GM21825 (cell line): ENCODE measurements around the gene CENPT.
"Not testable (repeated sequence)": the region's sequence is repeated elsewhere in the genome, so short reads cannot be mapped to it uniquely, and the experiment has no call there.

Experiments used
- ATAC-seq: cut with Tn5 transposase; IDR thresholded peaks from one replicate; pipeline ENCODE4 v1.9.1; 2021; ENCODE audit warnings: mild to moderate bottlenecking, moderate library complexity; ENCODE audit not compliant: unreplicated experiment

CENPT gene

DNA sequence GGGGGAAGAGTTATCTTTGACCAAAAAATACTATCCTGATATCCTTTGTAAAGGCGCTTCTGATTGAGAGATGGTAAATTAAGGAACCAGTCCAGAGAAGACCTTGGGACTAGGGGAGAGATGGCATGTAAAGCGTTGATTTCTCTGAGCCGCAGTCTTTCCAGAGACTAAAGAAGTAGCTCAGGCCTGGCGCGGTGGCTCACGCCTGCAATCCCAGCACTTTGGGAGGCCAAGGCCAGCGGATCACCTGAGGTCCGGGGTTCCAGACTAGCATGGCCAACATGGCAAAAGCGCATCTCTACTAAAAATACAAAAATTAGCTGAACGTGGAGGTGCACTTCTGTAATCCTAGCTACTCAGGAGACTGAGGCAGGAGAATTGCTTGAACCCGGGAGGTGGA lies 625 bp upstream of the CENPT start:
- ATAC-seq, result no peak

- ATAC-seq, result peak; percentile 52
These were observed 1.0 kb downstream of the CENPT start, which contains the start of gene NUTF2 for GRCh38 chr16:67846320-67847063. NUTF2 (plus strand) TSS chr16:67846933; CDS start chr16:67865131, 18,198 bp downstream.

- ATAC-seq, result no peak
These were observed 1.5 kb downstream of the CENPT start for GRCh38 chr16:67846063-67846319.

DNA sequence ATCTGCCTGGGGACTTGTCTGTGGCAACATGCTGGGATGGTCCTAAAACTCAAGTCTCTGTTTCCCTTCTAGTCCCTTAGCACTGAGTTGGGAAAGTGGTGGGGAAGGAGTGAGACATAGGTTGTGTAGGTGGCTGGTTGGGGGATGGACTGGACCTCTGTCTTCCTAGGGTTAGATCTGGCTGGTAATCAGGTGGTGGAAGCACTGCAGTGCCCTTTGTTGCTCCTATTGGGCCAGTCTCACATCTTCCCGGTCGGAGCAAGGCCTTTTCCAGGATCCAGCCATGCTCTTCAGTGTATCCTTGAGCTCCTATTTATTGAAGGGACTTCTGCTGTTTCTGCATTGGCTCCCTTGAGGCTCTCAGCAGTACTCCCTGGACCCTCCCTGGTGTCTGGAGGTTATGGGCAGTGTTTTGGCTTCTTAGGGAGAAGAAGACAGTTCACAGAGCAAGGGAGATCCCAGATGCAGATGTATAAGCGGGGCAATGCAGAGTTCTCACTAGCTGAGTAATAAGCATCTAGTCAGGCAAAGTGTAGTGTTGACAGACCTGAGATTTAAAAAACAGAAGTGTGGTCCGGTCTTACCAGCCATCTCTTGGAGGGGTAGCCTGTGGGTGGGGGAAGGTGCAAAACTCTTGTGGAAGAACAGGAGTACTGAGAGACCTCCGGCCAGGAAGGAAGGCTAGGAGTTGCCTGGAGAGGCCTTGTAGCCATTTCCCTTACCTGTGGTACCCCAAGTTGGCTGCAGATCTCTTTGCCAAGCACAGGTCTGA lies 2.0 kb downstream of the CENPT start:
- ATAC-seq, result no peak

GRCh38 chr16:67844497-67844896 lies 3.0 kb downstream of the CENPT start:
- no peak for ATAC-seq

- ATAC-seq, result no peak
These were observed 4.1 kb downstream of the CENPT start for GRCh38 chr16:67843343-67843765.

DNA sequence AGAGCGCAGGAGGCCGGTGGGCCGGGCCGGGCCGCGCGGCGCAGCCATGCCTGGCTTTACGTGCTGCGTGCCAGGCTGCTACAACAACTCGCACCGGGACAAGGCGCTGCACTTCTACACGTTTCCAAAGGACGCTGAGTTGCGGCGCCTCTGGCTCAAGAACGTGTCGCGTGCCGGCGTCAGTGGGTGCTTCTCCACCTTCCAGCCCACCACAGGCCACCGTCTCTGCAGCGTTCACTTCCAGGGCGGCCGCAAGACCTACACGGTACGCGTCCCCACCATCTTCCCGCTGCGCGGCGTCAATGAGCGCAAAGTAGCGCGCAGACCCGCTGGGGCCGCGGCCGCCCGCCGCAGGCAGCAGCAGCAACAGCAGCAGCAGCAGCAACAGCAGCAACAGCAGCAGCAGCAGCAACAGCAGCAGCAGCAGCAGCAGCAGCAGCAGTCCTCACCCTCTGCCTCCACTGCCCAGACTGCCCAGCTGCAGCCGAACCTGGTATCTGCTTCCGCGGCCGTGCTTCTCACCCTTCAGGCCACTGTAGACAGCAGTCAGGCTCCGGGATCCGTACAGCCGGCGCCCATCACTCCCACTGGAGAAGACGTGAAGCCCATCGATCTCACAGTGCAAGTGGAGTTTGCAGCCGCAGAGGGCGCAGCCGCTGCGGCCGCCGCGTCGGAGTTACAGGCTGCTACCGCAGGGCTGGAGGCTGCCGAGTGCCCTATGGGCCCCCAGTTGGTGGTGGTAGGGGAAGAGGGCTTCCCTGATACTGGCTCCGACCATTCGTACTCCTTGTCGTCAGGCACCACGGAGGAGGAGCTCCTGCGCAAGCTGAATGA lies 4.8 kb downstream of the CENPT start:
- ATAC-seq, result peak; percentile 11

DNA sequence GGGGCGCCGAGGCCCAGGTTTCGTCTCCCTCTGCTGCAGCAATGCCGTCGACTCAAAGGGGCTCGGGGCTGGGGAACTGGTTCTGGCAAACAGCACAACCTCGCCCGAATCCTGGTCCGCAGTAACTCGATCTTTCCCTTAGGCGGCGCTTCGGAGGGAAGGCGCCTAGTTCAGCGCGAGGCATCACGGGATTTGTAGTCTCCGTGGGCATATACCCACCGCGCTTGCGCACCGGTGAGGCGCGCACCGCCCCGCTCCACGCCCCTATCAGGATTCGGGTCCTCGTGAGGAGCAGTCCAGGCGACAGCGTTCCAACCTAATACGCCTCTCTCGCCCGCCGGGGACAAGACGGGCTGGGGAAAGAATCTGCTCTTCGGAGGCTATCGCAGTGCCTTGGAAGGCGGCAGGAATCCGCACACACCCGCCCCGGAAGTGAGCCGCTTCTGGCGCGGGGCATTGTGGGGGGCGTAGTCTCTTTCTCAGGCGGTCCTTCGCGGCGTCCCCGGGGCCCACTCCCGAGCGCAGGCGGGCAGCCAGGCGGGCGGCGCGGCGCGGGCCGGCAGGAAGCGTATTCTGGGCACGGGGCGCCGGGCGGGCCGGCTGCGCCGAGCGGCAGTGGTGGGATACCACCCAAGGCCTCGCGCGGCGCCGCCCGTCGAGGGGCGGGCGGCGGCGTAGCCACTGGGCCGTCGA lies 5.5 kb downstream of the CENPT start, which contains the start of gene THAP11:
Gene THAP11, plus strand, starts transcription at position 505 of the 693 bp plus-strand sequence. CDS start 235 bp downstream, outside the sequence.
- ATAC-seq, result peak; percentile 39

- ATAC-seq, result no peak
These were observed 6.2 kb downstream of the CENPT start for GRCh38 chr16:67841198-67841815.

DNA sequence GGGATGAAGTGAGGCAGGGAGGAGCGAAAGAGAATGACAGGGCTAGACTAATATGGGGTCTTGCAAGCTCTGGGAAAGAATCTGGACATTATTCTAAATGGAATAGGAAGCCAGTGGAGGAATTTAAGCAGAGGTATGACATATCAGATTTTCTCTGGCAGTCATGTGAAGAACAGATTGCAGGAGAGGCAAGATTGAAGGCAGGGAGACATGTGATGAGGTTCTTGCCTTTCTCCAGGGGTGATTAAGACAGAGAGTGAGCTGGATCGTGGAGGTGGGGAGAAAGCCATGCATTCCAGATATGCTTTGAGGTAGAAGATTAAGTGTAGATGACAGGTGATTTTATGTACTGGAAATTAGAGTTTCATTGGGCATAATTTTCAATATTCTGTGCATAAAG lies 9.7 kb downstream of the CENPT start:
- no peak for ATAC-seq

GRCh38 chr16:67837190-67837589 lies 10.3 kb downstream of the CENPT start:
- not testable (repeated sequence) for ATAC-seq

DNA sequence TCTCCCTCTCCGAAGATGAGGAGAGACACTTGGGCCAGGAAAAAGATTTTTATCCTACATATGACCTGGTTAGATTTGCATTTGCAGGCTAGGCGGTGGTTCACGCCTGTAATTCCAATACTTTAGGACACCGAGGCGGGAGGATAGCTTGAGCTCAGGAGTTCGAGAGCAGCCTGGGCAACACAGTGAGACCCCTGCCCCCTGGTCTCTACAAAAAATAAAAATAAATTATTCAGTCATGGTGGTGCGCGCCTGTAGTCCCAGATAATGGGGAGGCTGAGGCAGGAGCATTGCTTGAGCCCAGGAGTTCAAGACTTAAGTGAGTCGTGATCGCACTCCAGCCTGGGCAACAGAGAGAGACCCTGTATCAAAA lies 13.3 kb downstream of the CENPT start:
- ATAC-seq, result no peak

DNA sequence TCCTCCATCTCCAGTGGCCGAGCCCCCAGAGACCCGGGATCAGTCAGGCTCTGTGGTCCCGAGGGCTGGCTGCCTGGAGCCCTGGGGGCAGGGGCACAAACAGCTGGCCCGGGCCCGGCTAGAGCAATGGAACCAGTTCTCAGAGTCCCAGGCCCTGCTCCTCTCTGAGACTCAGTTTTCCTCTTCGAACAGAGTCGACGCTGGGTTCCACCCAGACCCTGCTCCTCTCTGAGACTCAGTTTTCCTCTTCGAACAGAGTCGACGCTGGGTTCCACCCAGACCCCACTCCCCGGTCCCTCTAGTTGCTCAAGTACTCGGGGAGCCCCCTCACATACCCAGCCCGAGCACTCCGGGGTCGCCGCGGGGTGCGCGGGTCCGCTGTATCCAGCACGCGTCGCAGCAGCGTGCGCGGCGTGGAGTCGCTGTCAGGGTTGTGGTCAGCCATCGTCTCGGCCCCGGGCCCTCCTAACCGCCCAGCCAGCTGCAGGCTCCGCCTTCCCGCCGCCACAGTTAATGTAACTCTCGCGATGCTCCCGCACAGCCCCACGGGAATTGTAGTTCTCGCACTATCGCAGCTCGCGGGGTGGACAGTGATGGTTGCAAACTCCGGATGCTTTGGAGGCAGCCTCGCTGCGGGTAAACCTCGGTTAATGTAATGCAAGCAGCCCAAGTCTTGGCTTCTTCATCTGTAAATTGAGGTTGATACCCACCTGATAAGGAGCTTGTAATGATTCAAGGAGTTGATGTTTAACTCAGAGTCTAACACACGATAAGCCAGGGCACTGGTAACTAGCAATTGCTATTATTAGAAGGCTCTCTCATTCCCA lies 13.9 kb downstream of the CENPT start:
- peak; percentile 89 for ATAC-seq

DNA sequence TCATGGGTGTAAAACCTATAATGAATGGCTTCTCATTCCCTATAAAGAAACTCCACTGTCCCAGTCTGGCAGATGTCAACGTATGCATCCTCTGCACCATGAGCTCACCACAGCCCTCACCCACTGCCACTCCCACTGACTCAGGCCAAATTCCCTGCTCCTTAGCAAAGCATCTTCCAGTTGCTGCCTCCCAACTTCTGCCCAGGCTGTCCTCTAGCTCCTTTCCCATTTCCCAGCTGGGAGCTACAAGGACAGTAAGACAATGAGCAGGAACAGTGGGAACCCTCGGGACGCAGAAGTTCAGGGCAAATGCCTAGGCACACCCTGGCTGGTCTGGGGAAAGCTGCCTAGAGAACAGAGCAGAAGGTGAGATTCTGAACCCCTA lies 14.5 kb downstream of the CENPT start:
- ATAC-seq, result no peak

DNA sequence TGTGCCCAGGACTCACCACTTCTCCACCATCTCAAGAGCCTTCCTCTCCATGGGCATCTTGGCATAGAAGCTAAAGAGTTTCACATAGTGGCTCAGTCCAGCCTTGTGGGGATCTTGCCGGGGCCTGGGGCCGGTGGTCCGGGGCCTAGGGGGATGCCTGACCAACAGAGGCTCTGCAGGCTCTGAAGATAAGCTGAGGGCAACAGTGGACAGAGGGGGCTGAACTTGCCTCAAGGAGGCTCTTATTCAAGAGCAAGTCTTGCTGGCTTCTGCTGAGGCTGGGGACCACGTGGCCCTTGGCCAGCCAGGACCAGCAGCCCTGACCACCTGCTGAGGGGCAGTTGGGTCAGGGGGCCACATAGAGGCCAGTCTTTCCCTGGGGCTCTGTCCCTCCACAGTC lies 18.8 kb downstream of the CENPT start:
- no peak for ATAC-seq

- ATAC-seq, result no peak
These were observed 21.6 kb downstream of the CENPT start for GRCh38 chr16:67825906-67826305.

DNA sequence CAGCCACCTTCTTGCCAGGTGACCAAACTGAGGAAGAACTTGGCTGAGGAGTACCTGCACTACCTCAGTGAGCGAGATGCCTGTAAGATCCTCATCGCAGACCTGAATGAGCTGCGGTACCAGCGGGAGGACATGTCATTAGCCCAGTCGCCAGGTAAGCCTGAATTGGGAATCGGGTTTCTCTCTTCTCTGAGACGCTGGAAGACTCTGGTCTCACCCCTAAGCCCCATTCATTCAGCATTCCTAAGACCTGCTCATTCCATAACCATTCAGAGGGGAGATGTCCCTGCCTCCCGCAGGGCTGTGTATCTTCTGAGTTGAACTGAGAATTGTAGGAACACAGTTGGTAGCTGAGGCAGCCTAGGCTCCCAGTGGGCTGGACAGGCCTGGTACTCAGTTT lies 22.4 kb downstream of the CENPT start:
- no peak for ATAC-seq

DNA sequence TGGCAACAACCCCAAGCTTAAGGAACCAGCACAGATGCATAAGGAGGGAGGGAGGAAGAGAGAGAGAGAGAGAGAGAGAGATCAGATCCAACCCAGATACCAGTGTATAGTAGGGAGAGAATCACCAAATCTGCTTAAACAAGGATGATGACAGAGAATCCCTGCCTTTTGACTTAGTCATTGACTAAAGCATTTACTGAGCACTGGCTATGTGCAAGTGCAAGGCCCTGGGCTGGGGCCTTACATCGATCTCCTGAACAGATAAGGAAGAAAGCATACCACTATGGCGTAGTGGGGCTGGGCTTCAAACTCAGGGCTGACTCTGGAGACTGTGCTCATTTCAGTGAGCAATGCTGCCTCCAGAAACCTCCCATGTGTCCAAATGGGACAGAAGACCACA lies 25.0 kb downstream of the CENPT start:
- no peak for ATAC-seq

DNA sequence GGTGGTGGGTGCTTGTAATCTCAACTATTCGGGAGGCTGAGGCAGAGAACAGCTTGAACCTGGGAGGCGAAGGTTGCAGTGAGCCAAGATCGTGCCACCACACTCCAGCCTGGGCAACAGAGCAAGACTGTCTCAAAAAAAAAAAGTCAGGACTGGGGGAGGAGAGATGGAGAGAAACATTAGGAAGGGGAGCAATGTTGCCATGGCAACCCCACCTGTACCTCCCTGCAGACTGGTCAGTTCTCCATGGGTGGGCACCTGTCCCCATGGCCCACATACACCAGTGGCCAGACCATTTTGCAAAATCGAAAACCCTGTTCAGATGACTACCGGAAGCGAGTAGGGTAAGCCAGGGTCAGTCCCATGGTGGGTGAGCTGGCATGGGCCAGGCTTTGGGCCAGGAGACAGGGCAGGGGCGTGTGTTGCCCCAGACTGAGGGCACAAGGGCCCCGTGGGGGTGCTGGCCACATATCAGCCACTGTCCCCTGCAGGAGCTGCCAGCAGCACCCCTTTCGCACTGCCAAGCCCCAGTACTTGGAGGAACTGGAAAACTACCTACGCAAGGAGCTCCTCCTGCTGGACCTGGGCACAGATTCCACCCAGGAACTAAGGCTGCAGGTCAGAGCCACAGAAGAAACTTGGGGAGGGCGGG lies 26.8 kb downstream of the CENPT start:
- no peak for ATAC-seq
